Neural cell (in vitro differentiated cells): ENCODE measurements around the gene RNF19B. TPM values are rescaled to one million over a fixed set of nuclear protein-coding genes. Genes with fewer than 3 reads are reported as not detected.

Experiments used
- H2AFZ ChIP-seq: fragments of 200-600, 300-800 bp; sonication (generic), shearing (Covaris generic); 2 replicates; pipeline ENCODE4 v1.6.0; 2014; ENCODE audit warnings: low read depth, mild to moderate bottlenecking, antibody characterized with exemption, low read length, moderate library complexity
- H3F3A ChIP-seq: fragments of 200-600 bp; shearing (Covaris generic); 2 replicates; pipeline ENCODE4 v1.6.1; 2016; ENCODE audit warnings: mild to moderate bottlenecking, moderate library complexity, mixed read lengths, antibody characterized with exemption, low read length; ENCODE audit not compliant: insufficient read depth, poor library complexity, severe bottlenecking
- H3K27ac ChIP-seq: fragments of 200-600, 300-800 bp; sonication (generic), shearing (Covaris generic); 2 replicates; pipeline ENCODE4 v1.5.1; 2014; ENCODE audit warnings: mild to moderate bottlenecking, low read length, moderate library complexity
- H3K27me3 ChIP-seq: fragments of 300-800, 200-600 bp; sonication (generic), shearing (Covaris generic); 2 replicates; pipeline ENCODE4 v1.6.0; 2014; ENCODE audit warnings: mild to moderate bottlenecking, low read depth, low read length, moderate library complexity; ENCODE audit not compliant: insufficient read depth
- H3K36me3 ChIP-seq: fragments of 300-800, 200-600 bp; sonication (generic), shearing (Covaris generic); 2 replicates; pipeline ENCODE4 v1.5.1; 2014; ENCODE audit warnings: mild to moderate bottlenecking, antibody characterized with exemption, low read length, moderate library complexity; ENCODE audit not compliant: insufficient read depth
- H3K4me2 ChIP-seq: fragments of 300-800, 200-600 bp; sonication (generic), shearing (Covaris generic); 2 replicates; pipeline ENCODE4 v1.6.0; 2014; ENCODE audit warnings: mild to moderate bottlenecking, low read length
- H3K4me3 ChIP-seq: fragments of 300-800, 200-600 bp; sonication (generic), shearing (Covaris generic); 2 replicates; pipeline ENCODE4 v1.5.1; 2014; ENCODE audit warnings: mild to moderate bottlenecking, low read length, moderate library complexity
- H3K79me2 ChIP-seq: fragments of 200-600 bp; shearing (Covaris generic); replicated peaks from 2 replicates; pipeline ENCODE4 v1.6.0; 2014; ENCODE audit warnings: mild to moderate bottlenecking, low read length, moderate library complexity; ENCODE audit not compliant: insufficient read depth
- H3K9ac ChIP-seq: fragments of 300-800, 200-600 bp; sonication (generic), shearing (Covaris generic); 2 replicates; pipeline ENCODE4 v1.6.1; 2016; ENCODE audit warnings: mild to moderate bottlenecking, low read length, mixed read lengths
- H3K9me2 ChIP-seq: fragments of 200-600 bp; shearing (Covaris generic); 2 replicates; pipeline ENCODE4 v1.6.1; 2016; ENCODE audit warnings: mild to moderate bottlenecking, low read length, mixed read lengths; ENCODE audit not compliant: insufficient read depth
- H3K9me3 ChIP-seq: fragments of 200-600, 300-800 bp; sonication (generic), shearing (Covaris generic); 2 replicates; pipeline ENCODE4 v1.6.1; 2016; ENCODE audit warnings: mild to moderate bottlenecking, mixed run types, low read length, moderate library complexity, mixed read lengths
- H4K20me1 ChIP-seq: fragments of 200-600 bp; shearing (Covaris generic); 2 replicates; pipeline ENCODE4 v1.6.1; 2016; ENCODE audit warnings: mild to moderate bottlenecking, mixed run types; ENCODE audit not compliant: insufficient read depth
- EP300 ChIP-seq: fragments of 450-650 bp; conservative IDR thresholded peaks from 2 replicates; pipeline ENCODE4 v1.6.1; 2014; ENCODE audit warnings: antibody characterized with exemption, mild to moderate bottlenecking, moderate library complexity; ENCODE audit not compliant: poor library complexity, severe bottlenecking
- EZH2 ChIP-seq: fragments of 200-600, 300-800 bp; shearing (Covaris generic), sonication (generic); IDR thresholded peaks from 2 replicates; pipeline ENCODE4 v1.6.1; 2014; ENCODE audit warnings: antibody characterized with exemption, low read length, borderline replicate concordance, mild to moderate bottlenecking; ENCODE audit not compliant: insufficient read depth, poor library complexity, severe bottlenecking
- MXI1 ChIP-seq: fragments of 450-650 bp; conservative IDR thresholded peaks from 2 replicates; pipeline ENCODE4 v1.6.1; 2014; ENCODE audit warnings: antibody characterized with exemption, mild to moderate bottlenecking; ENCODE audit not compliant: poor library complexity, severe bottlenecking
- POLR2AphosphoS5 ChIP-seq: IDR thresholded peaks from 2 replicates; pipeline ENCODE4 v1.6.1; 2012
- RAD21 ChIP-seq: fragments of 450-650 bp; conservative IDR thresholded peaks from 2 replicates; pipeline ENCODE4 v1.6.1; 2014; ENCODE audit warnings: antibody characterized with exemption, mild to moderate bottlenecking, moderate library complexity
- SMC3 ChIP-seq: fragments of 450-650 bp; conservative IDR thresholded peaks from 2 replicates; pipeline ENCODE4 v1.6.1; 2014; ENCODE audit warnings: antibody characterized with exemption, mild to moderate bottlenecking, moderate library complexity; ENCODE audit not compliant: poor library complexity
- TAF1 ChIP-seq: IDR thresholded peaks from 2 replicates; pipeline ENCODE4 v1.6.1; 2012; ENCODE audit warnings: low read depth
- polyA plus RNA-seq: library from polyadenylated mRNA; depleted of rRNA; stranded (reverse); fragments of >200 nt; gene quantifications from 2 replicates; pipeline ENCODE4 v1.2.3, GENCODE V29; 2014
- TF ChIP-seq, protein P1 (sequence below): IDR thresholded peaks from 2 replicates; pipeline ENCODE4 v1.6.1; 2012; ENCODE audit warnings: borderline replicate concordance
- TF ChIP-seq, protein P2 (sequence below): fragments of 450-650 bp; IDR thresholded peaks from 2 replicates; pipeline ENCODE4 v1.5.1; 2014; ENCODE audit warnings: antibody characterized with exemption, mild to moderate bottlenecking, moderate library complexity; ENCODE audit not compliant: poor library complexity, severe bottlenecking

RNF19B gene
- polyA plus RNA-seq, 1 donor from 2014 or later: 22.1 TPM

DNA sequence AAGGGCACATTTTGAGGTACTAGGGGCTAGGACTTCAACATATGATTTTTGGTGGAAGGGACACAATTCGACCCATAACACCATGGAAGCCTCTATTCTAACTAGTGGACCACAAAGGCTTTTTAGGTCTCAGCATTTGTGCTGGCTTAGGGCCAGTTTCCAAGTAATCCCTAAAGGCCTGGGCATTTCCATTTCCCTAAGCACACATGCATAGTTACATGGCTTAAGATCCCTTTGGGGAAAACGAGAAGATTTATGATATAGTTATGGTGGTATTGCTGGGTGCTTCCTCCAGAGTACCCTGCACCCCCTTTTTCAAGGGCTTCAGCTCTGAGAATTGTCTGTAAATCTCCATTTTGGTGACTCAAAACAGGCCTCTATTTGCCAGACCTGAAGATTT is 35.2 kb downstream of the RNF19B start:
- no peaks in the 10 kb centered on the region for H3K9me2 ChIP-seq
- TF ChIP-seq, protein P1, sequence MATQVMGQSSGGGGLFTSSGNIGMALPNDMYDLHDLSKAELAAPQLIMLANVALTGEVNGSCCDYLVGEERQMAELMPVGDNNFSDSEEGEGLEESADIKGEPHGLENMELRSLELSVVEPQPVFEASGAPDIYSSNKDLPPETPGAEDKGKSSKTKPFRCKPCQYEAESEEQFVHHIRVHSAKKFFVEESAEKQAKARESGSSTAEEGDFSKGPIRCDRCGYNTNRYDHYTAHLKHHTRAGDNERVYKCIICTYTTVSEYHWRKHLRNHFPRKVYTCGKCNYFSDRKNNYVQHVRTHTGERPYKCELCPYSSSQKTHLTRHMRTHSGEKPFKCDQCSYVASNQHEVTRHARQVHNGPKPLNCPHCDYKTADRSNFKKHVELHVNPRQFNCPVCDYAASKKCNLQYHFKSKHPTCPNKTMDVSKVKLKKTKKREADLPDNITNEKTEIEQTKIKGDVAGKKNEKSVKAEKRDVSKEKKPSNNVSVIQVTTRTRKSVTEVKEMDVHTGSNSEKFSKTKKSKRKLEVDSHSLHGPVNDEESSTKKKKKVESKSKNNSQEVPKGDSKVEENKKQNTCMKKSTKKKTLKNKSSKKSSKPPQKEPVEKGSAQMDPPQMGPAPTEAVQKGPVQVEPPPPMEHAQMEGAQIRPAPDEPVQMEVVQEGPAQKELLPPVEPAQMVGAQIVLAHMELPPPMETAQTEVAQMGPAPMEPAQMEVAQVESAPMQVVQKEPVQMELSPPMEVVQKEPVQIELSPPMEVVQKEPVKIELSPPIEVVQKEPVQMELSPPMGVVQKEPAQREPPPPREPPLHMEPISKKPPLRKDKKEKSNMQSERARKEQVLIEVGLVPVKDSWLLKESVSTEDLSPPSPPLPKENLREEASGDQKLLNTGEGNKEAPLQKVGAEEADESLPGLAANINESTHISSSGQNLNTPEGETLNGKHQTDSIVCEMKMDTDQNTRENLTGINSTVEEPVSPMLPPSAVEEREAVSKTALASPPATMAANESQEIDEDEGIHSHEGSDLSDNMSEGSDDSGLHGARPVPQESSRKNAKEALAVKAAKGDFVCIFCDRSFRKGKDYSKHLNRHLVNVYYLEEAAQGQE: no peak
- TF ChIP-seq RAD21 (no peak), SMC3 (no peak), TAF1 (no peak), EP300 (no peak), EZH2 (no peak), MXI1 (no peak), POLR2AphosphoS5 (no peak)
- TF ChIP-seq, protein P2, sequence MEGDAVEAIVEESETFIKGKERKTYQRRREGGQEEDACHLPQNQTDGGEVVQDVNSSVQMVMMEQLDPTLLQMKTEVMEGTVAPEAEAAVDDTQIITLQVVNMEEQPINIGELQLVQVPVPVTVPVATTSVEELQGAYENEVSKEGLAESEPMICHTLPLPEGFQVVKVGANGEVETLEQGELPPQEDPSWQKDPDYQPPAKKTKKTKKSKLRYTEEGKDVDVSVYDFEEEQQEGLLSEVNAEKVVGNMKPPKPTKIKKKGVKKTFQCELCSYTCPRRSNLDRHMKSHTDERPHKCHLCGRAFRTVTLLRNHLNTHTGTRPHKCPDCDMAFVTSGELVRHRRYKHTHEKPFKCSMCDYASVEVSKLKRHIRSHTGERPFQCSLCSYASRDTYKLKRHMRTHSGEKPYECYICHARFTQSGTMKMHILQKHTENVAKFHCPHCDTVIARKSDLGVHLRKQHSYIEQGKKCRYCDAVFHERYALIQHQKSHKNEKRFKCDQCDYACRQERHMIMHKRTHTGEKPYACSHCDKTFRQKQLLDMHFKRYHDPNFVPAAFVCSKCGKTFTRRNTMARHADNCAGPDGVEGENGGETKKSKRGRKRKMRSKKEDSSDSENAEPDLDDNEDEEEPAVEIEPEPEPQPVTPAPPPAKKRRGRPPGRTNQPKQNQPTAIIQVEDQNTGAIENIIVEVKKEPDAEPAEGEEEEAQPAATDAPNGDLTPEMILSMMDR: no peak
- H4K20me1 ChIP-seq: no peaks in the 10 kb centered on the region
- H3K4me3 ChIP-seq: no peak overlapping the region
- H3F3A ChIP-seq: no peaks in the 10 kb centered on the region
- no peak overlapping the region for H3K9ac ChIP-seq
- no peak overlapping the region for H3K27ac ChIP-seq
- H2AFZ ChIP-seq: no peak overlapping the region
- H3K36me3 ChIP-seq: no peaks in the 10 kb centered on the region
- peaks cover 19% of the 10 kb centered on the region for H3K27me3 ChIP-seq
- no peak overlapping the region for H3K4me2 ChIP-seq
- H3K79me2 ChIP-seq: no peaks in the 10 kb centered on the region
- no peaks in the 10 kb centered on the region for H3K9me3 ChIP-seq

DNA sequence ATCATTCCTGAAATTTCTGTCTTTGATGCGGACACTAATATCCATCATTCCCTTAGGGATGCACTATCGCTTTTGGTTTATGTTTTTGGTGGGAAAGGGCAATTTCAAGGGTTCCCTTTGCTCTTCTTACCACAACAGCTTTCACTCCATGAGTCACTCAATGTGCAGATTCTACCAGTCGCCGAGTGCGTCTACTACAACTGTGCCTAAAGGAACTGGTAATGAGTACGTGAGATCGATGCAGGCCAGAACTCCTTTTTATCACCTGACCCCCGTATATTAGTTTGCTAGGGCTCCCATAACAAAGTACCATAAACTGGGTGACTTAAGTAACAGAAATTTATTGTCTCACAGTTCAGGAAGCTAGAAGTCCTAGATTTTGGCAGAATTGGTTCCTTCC is 35.9 kb downstream of the RNF19B start:
- Histone ChIP-seq H3K4me3 (no peak overlapping the region), H3K36me3 (no peaks in the 10 kb centered on the region), H3K27ac (no peak overlapping the region), H3K9me3 (no peaks in the 10 kb centered on the region), H4K20me1 (no peaks in the 10 kb centered on the region), H3F3A (no peaks in the 10 kb centered on the region), H3K79me2 (no peaks in the 10 kb centered on the region), H3K9me2 (no peaks in the 10 kb centered on the region), H3K4me2 (no peak overlapping the region), H2AFZ (no peak overlapping the region), H3K9ac (no peak overlapping the region), H3K27me3 (peaks cover 22% of the 10 kb centered on the region)
- TF ChIP-seq MXI1 (no peak), EZH2 (no peak)

DNA sequence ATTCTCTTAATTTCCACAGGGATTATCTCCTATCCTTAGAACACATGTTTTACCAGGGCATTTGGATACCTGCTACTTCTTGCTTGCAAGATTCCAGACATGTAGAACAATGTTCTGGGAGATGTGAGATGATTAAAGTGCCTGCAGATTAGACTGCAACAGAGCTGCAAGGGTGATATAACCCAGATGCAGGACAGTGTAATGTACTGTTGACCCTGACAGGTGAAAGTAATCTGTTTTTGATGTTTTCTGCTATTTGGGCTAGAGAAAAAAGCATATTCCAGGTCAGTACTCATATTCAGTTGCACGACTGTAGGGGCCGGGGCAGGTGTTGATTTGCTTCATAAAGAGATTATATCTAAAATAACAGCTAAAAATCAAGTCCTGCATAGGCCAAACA is 36.3 kb downstream of the RNF19B start:
- Histone ChIP-seq H3K27ac (no peak overlapping the region), H3K27me3 (peaks cover 22% of the 10 kb centered on the region)

More for the DNA sequence above, 36.3 kb downstream of the RNF19B start:
- Histone ChIP-seq H3K79me2 (no peaks in the 10 kb centered on the region), H2AFZ (no peak overlapping the region), H3K9me2 (no peaks in the 10 kb centered on the region), H3K9ac (no peak overlapping the region), H3K9me3 (no peaks in the 10 kb centered on the region), H3K4me3 (no peak overlapping the region), H3K36me3 (no peaks in the 10 kb centered on the region), H3K4me2 (no peak overlapping the region), H3F3A (no peaks in the 10 kb centered on the region), H4K20me1 (no peaks in the 10 kb centered on the region)
- no peak for TF ChIP-seq EZH2
- TF ChIP-seq MXI1: no peak
- TF ChIP-seq EP300: no peak
- no peak for TF ChIP-seq RAD21
- TF ChIP-seq, protein P1: no peak
- no peak for TF ChIP-seq SMC3
- no peak for TF ChIP-seq POLR2AphosphoS5
- TF ChIP-seq, protein P2: no peak
- TF ChIP-seq TAF1: no peak
